Measurements from ENCODE around the gene CCDC38. TPM values are rescaled to one million over a fixed set of nuclear protein-coding genes. Genes with fewer than 3 reads are reported as not detected.

The CCDC38 gene
- total and polyA plus RNA-seq, 10 of the 15 experiments (the other 5 are each of a cell fraction or from before 2014, with no cell fraction given), result 0.04 to 0.05 TPM; not detected in 8

- TF ChIP-seq MXI1 (IDR thresholded peaks at IDR 0.05; ENCODE audit: low read depth, low read length) (no peak), SPI1 (IDR thresholded peaks at IDR 0.05; ENCODE audit: borderline replicate concordance, insufficient read depth, low read depth, low read length) (no peak), CHD2 (IDR thresholded peaks at IDR 0.05; ENCODE audit: borderline replicate concordance, low read depth, low read length) (no peak)
These were observed 1.9 kb downstream of the CCDC38 start (continued) for GRCh38 chr12:95940514-95940913.

- H3K79me2 ChIP-seq (ENCODE audit: control insufficient read depth, insufficient read depth, low read length), result no peaks in the 10 kb centered on the region
- in situ Hi-C loops (cut with MboI) (no loop called here), intact Hi-C loops (cut with micrococcal nuclease; ENCODE audit: unreplicated experiment) (no loop called here)
- H3K27ac ChIP-seq (ENCODE audit: control insufficient read depth, insufficient read depth), result no peak overlapping the region
- H3K4me3 ChIP-seq, result no peak overlapping the region
- no peak for FAIRE-seq
- no peak for DNase-seq (ENCODE audit: low read depth, low spot score)
- no peaks in the 10 kb centered on the region for H3K36me3 ChIP-seq (ENCODE audit: control insufficient read depth in 2 of 2, insufficient read depth in 2 of 2, low read length in 1 of 2)
- ChIA-PET SMC1A (ENCODE audit: uncharacterized antibody, unreplicated experiment) (no interaction called here), RAD21 (ENCODE audit: unreplicated experiment) (no interaction called here), CTCF (no interaction called here), POLR2A (no interaction called here)
- no TSS peak for BruUV-seq (replicated peaks)
- ATAC-seq, result no peak
- H3K9me3 ChIP-seq (replicated peaks; ENCODE audit: control insufficient read depth, insufficient read depth, low read length), result peaks cover 3% of the 10 kb centered on the region
- no peak overlapping the region for H3K9ac ChIP-seq (ENCODE audit: control insufficient read depth, insufficient read depth, low read length)
- peaks cover 0 to 3% of the 10 kb centered on the region in 2 experiments; a peak in 1 of 4 replicates for H3K27me3 ChIP-seq (replicated peaks in 1 of 2; ENCODE audit: control insufficient read depth in 2 of 2, insufficient read depth in 2 of 2, low read length in 1 of 2)
- no peaks in the 10 kb centered on the region for H4K20me1 ChIP-seq (ENCODE audit: control insufficient read depth, insufficient read depth)
- 0% methylated on average over 3 of the region's 3 CpGs for WGBS (ENCODE audit: insufficient coverage, insufficient replicate concordance, low lambda C conversion rate, missing lambda C conversion rate)
- H3K4me1 ChIP-seq (ENCODE audit: control insufficient read depth, insufficient read depth, low read length), result no peaks in the 10 kb centered on the region
- H2AFZ ChIP-seq (ENCODE audit: control insufficient read depth, low read depth, low read length), result no peak overlapping the region
- no peak overlapping the region for H3K4me2 ChIP-seq (ENCODE audit: control insufficient read depth, insufficient read depth)
- TF ChIP-seq SREBF2 (IDR thresholded peaks at IDR 0.05; ENCODE audit: low read length) (no peak), TCF7 (IDR thresholded peaks at IDR 0.05; ENCODE audit: borderline replicate concordance) (no peak), REST (IDR thresholded peaks at IDR 0.05; ENCODE audit: low read depth, low read length) (no peak), EZH2 (IDR thresholded peaks at IDR 0.05; ENCODE audit: borderline replicate concordance, control insufficient read depth, low read depth, low read length) (no peak), ETV6 (conservative IDR thresholded peaks at IDR 0.05 in 1 of 2, IDR thresholded peaks at IDR 0.05 in 1 of 2; ENCODE audit: borderline replicate concordance in 1 of 2, low read depth in 1 of 2) (no peak), SMC3 (IDR thresholded peaks at IDR 0.05; ENCODE audit: borderline replicate concordance, low read length) (no peak), MEF2B (IDR thresholded peaks at IDR 0.05; ENCODE audit: partially characterized antibody, poor library complexity, severe bottlenecking) (no peak), RAD21 (IDR thresholded peaks at IDR 0.05; ENCODE audit: insufficient read depth, low read depth, low read length) (no peak), MTA2 (IDR thresholded peaks at IDR 0.05; ENCODE audit: low read depth) (no peak), HDGF (IDR thresholded peaks at IDR 0.05) (no peak), TAF1 (IDR thresholded peaks at IDR 0.05; ENCODE audit: borderline replicate concordance, low read depth, low read length) (no peak), RBBP5 (conservative IDR thresholded peaks at IDR 0.05) (no peak), PKNOX1 (IDR thresholded peaks at IDR 0.05) (no peak), ZNF274 (IDR thresholded peaks at IDR 0.05; ENCODE audit: insufficient read depth, insufficient read length) (no peak), IRF4 (IDR thresholded peaks at IDR 0.05; ENCODE audit: low read depth, low read length) (no peak)
These were observed 20.2 kb downstream of the CCDC38 start for GRCh38 chr12:95922231-95922630.

Data from GM12878 (cell line).